DLD1 (cell line): ENCODE results near the gene COMT.

Experiments
- in situ Hi-C: cut with HindIII; loops from 2 replicates; pipeline ENCODE4 v1.10.0; 2017; ENCODE audit warnings: low sequenced_read_pairs

Gene COMT

DNA sequence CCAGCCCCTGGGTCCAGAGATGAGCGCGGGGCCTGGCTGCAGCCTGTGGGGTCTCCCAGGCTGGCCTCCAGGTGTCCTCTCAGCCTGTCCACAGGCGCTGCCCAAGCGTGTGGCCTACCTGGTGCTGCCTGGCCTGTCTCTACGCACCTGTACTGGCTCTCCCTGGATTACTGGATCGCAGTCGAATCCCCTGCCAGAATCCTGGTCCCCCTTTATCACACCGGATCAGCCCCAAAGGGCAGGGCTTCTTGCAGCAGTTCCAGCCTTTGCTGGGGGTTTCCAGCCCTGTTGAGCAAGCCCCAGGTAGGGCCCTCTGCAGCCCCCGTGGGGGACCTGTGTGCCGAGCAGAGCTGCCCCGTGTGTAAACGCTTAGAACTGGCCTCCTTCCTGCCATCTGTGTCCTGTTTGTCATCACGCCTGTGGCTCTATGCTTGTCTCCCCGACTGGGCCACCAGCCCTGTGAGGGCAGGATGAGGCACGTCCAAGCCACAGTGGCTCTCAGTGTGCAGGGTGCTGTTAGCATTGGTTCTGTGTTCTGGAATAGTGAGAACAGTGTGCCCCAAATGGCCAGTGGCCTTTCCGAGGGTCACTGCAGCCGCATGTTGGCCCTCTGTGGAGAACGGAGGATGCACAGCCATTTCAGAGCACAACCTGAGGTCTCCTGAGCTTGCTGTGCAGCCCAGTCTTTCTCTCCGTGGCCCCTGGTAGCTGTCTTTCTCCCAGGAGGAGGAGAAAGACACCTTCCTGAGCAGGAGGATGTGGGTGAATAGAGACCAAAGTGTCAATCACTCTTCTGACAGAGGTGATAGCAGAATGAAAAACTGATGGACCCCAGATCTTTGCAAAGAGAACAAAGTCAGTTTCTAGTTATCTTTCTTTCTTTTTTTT is 13.9 kb downstream of the COMT start:
- in situ Hi-C loops, result loop anchor here (10.0 kb wide), 1 partner anchor 69 kb away; the partner anchor contains the start of gene TANGO2

DNA sequence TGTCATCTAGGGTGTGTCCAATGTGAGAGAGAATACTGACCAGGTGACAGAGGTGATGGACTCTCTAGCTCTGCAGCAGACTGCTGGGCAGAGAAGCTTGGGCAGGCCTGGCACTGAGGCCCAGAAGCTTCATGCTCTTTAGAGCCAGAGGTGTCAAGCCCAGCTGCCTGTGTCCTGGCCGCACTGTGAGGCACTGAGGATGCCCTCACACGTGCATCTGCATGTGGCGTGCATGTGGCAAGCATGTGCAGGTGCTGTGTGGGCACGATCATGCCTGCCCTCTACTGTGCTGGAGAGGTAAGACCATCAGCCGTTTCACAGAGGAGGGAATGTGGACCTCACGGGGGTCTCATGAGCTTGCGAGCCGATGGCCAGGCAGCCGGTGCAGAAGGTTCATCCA is 15.9 kb downstream of the COMT start:
- in situ Hi-C loops, result loop anchor here (10.0 kb wide), 1 partner anchor 67 kb away; the partner anchor contains the start of gene TANGO2

DNA sequence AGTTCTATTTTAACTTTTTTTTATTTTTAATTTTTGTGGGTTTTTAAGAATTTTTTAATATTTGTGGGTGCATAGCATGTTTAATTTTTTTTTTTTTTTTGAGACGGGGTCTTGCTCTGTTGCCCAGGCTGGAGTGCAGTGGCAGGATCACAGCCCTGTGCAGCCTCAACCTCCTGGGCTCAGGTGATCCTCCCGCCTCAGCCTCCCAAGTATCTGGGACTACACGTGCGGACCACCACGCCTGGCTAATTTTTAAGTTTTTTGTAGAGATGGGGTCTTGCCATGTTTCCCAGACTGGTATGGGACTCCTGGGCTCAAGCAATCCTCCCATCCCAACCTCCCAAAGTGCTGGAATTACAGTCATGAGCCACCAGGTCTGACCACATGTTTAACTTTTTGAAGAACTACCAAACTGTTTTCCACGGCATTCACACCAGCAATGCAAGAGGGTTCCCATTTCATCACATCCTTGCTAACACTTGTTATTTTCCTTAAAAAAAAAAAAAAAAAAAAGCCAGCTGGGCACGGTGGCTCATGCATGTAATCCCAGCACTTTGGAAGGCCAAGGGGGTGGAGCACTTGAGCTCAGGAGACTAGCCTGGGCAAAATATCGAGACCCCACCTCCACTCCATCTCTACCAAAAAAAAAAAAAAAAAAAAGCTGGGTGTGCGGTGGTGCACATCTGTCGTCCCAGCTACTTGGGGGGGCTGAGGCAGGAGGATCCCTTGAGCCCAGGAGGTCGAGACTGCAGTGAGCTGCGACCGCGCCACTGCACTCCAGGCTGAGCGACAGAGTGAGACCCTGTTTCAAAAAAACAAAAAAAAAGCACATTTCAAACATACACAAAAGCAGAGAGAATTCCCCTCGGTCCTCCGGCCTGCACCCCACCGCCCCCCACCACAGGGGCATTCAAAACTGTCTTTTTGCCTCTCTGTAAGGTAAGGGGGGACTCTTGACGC is 16.8 kb downstream of the COMT start:
- in situ Hi-C loops, result loop anchor here (10.0 kb wide), 1 partner anchor 66 kb away; the partner anchor contains the start of gene TANGO2

DNA sequence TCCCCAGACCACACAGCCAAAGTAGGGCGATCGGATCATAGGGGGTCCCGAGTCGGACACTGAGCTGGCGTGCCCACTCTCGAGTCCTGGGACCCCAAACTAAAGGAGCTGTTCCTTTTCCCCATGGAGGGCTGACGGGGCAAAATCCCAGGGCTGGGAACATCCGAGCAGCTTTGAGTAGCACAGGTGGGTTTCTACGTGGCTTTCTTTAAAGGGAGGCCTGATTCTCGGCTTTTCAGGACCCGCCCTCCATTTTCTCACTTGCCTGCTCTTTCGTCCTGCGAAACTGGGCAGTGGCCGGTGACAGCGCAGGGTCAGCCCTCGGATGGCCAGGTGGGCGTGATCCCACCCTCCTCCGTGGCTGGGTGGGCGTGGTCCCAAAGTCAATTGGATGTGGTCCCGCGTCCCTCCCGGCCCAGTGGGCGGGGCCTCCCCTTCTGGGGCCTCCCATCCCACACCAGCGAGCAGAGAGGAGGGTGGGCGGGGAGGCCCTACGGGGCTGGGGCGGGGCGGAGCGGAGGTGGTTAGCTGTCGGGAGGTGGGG is 17.5 kb downstream of the COMT start:
- in situ Hi-C loops, result loop anchor here (10.0 kb wide), 1 partner anchor 66 kb away; the partner anchor contains the start of gene TANGO2

DNA sequence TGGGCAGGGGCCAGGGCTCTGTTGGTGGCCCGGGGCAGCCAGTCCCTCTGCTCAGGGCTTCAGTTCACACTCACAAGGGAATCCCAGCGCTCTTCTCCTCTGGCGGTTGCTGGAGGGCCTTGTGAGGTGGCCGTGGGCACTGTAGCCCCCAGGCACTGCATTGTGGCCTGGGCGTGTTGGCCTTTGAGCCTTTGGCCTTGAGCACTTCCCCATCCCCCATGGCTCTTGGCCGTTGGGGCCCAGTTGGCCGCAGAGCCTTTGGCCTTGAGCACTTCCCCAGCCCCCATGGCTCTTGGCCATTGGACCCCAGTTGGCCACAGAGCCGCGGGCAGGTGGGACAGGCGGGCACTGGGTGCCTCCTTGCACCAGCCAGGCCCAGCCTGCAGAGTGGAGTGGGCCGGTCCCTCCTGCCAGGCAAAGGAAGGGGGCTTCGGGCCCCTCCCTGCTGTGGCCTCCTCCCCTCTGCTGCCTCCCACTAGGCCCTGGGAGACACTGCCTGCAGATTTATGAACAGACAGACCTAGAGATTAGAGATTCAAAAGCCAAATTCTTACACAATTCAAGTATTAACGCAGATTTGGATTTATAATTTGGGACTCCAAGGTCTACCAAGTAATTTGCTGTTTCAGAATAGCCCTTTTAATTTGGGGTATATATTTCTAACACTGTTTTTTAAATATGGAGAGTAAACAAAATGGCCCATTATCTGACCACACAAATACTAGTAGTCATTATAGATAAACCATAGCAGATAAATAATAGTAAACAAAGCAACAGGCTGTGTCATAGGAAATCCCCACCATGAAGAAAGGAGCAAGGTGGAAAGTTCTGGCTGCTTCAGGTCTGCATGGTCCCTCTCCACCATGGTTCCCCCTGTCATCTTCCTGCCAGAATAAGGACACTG is 18.3 kb downstream of the COMT start:
- in situ Hi-C loops, result loop anchor here (10.0 kb wide), 1 partner anchor 65 kb away; the partner anchor contains the start of gene TANGO2

DNA sequence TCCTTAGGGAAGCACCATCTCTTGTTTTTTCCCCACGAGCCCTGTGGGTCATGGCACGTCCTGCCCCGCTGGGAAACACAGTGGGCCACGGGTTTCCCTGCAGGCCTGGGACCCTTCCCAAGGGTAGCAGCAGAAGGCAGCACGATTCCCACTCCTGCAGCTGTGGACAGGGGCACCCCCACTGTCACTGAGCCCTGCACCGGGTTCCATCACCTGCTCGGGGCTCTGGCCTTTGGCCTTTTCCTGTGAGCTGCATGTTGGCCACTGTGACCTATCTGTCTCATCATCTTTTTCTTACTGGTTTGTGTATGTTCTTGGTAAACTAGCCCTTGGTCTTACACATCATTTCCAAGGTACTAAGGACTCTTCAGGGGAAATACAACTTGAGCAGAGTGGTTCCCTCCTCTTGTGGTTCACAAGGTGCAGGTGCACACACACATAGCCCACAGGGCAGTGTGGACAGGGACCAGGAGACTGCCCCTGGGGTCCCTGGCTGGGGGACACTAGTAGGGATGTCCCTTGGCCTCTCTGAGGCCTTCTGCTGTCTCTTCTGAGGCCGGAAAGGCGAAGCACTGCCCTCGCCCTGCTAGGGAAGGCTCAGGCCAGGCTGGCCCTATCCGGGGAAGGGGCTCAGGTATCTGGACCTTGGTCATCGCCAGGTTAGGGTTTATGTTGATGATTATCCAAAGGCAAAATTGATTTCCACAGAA is 19.1 kb downstream of the COMT start:
- in situ Hi-C loops, result no loop called here

DNA sequence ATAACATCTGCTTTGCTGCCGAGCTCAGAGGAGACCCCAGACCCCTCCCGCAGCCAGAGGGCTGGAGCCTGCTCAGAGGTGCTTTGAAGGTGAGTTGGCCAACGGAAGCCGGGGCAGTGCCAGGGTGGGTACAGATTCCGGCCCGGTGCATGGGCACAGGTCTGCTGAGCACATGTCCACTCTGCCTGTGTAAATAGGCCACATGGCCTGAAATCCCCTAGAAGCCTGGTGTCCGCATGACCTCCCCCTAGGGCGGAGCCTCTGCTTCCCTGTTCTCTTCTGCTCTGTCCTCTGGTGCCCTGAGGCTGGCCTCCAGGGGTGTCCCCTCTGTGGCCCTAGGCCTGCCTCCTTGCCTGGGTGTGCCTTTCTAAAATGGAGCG is 19.6 kb downstream of the COMT start:
- in situ Hi-C loops, result no loop called here

DNA sequence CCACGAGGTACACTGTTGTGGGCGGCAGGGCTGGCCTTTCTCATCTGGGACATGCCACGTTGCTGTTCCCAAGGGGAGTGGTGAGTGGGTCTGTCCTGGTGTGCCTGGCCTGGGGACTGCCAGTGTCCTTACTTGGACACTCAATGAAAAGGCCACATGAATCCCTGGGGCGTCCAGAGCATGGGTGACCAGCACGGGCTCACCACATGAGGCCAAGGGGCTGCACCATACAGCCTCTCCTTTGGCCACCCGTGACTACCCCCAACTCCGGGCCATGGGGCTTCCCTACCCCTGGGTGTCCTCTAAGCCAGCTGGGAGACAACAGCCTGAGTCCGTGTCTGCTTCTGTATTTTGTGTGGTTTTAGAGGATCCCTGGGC is 20.3 kb downstream of the COMT start:
- in situ Hi-C loops, result no loop called here

DNA sequence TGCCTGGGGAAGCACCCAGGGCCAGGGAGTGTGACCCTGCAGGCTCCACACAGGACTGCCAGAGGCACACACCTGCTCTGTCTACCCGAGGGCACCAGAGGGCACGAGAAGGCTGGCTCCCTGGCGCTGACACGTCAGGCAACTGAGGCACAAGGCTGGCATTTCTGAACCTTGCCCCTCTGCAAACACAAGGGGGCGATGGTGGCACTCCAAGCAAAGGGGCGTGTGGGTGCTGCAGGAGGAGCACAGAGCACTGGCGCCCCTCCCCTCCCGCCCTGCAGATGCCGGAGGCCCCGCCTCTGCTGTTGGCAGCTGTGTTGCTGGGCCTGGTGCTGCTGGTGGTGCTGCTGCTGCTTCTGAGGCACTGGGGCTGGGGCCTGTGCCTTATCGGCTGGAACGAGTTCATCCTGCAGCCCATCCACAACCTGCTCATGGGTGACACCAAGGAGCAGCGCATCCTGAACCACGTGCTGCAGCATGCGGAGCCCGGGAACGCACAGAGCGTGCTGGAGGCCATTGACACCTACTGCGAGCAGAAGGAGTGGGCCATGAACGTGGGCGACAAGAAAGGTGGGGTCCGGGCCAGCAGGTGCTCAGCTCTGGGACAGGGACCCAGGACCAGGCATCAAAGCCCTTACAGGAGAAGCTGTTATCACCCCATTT is 20.8 kb downstream of the COMT start:
- in situ Hi-C loops, result no loop called here

DNA sequence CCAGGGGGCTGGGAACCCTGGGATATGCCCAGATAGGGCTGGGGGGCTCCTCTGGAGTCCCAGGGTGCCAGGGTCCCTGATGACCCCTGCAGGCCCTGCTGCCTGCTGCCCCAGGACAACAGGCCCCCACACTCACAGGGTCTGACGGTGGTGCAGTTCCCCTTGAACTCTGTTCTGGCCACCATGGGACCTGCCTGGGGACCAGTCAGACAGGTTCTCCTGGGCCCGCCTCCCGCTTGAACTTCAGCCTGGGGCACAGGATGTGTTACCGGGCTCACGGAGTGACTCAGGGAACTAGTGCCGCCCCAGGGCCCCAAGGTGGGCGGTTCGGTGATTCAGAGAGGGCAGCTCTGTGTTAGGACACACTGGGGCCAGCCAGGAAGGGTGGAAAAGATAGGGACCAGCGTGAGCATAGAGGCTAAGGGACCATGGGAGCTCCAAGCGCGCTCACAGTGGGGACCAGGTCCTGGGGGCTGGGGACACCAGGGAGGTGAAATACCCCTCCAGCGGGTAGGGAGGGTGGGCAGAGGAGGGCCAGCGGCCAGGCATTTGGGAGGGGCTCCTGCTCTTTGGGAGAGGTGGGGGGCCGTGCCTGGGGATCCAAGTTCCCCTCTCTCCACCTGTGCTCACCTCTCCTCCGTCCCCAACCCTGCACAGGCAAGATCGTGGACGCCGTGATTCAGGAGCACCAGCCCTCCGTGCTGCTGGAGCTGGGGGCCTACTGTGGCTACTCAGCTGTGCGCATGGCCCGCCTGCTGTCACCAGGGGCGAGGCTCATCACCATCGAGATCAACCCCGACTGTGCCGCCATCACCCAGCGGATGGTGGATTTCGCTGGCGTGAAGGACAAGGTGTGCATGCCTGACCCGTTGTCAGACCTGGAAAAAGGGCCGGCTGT is 21.6 kb downstream of the COMT start:
- in situ Hi-C loops, result no loop called here

DNA sequence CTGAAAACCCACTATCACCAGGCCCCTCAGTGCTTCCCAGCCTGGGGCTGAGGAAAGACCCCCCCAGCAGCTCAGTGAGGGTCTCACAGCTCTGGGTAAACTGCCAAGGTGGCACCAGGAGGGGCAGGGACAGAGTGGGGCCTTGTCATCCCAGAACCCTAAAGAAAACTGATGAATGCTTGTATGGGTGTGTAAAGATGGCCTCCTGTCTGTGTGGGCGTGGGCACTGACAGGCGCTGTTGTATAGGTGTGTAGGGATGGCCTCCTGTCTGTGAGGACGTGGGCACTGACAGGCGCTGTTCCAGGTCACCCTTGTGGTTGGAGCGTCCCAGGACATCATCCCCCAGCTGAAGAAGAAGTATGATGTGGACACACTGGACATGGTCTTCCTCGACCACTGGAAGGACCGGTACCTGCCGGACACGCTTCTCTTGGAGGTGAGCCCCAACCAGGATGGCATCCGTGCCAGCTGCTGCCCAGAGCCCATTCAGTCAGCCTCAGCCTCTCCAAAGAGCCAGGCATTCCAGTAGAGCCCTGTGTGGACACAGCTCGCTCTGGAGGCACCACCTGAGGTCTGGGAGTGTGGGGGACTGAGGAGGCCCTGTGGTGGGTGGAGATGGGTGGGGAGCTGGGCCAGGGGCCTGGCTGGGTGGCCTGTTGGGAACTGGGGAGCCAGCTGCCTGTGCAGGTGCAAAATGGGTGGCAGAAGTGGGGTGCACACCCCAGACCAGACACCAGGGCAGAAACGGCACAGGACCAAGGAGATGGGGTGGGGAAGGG is 22.5 kb downstream of the COMT start:
- in situ Hi-C loops, result no loop called here

DNA sequence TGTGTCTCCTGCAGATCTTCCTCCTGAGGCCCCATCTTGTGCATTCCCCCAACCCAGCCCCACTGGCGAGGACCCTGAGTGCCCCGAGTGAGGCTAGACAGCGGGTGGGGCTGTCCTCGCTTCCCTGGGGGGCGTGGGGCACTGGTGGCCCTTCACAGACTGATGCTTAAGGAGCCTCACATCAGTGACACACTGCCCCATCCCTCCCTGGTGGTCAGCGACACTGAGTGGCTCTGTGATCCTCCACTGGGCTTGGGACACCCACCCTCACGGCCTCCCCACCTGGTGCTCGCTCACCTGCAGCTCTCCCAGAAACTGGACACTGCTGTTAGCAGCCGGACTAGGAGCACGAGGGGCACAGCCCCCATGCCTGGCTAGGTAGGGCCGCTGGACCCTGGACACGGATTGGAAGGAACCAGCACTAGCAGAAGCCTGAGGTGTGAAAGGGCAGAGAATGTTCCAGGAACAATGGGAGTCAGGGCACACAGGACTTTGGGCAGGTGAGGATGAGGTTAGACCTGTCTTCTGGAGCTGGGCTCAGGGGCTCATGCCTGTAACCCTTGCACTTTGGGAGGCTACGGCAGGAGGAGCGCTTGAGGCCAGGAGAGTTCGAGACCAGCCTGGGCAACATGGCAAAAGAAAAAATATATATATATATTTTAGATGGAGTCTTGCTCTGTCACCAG is 23.3 kb downstream of the COMT start:
- in situ Hi-C loops, result no loop called here

DNA sequence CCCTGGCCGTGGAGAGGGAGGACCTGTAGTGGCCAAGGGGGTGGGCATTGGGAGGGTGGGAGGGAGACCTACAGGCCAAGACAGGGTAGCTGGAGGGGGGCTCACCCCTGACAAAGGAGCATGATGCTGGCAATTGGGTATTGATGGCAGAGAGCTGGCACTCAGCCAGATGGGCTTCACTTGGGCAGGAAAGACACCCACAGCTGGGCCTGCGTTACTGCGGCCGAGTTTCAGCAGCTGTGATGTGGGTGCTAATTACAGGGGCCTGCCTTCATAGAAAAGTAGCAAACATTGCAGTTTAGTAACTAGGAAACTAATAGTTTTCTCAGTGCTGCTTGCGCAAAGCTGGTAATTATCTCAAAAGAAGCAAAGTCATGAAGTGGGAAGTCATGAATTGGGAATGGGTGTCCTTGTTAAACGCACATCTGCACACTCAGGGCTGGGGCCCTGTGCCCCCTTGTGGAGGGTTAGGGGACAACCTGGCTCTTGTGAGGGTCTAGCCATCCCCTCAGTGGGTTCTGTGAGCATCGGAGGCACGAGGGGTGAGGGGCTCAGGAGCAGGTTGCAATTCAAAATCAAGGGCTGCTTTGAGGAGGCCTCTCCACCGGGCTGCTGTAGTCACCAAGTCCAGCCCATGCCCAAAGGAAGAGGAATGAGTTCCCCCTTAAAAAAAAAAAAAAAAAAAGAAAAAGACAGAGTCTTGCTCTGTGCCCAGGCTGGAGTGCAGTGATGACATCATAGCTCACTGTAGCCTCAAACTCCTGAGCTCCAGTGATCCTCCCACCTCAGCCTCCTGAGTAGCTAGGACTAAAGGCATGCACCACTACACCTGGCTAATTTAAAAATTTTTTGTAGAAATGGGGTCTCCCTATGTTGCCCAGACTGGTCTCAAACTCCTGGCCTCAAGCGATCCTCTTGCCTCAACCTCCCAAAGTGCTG is 24.5 kb downstream of the COMT start:
- in situ Hi-C loops, result no loop called here

DNA sequence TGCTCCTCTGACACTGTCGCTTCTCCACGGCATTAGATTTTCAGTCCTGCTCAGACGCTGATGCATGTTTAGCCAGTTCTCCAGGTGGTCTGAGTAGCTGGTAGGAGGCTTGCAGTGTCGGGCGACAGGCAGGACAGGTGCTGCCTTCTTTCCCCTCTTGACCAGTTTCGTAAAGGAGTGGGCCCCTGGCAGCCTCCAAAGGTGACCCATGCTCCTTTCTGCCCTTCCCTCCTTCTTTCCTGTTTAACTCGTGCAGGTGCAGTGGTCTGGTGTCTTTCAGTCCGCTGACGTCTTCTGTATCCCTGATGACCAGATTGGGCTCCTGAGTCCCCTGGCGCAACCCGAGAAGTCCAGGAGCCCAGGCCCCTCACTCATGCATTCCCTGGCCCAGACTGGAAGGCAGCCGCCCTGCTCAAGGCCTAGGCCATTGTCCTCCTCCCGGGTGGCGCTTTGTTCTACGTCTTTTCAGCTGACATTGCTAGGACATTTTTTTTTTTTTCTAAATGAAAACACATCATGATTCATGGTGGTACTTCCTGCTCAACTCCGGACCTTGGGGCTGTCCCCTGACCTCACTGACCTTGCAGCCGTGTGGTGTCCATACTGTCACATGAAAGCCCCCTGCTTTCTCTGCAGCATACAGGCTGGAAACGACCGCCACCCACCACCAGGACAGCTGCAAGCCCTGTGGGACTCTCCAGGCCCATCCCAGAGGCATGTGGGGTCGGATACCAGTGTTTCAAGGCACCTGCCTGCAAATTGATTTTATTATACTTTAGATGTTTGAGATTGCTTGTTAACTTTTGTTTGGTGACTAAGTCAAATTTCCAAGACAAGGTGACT is 25.6 kb downstream of the COMT start:
- in situ Hi-C loops, result no loop called here
